ENCODE results near the gene MEGF6. TPM values are rescaled to one million over a fixed set of nuclear protein-coding genes. Genes with fewer than 3 reads are reported as not detected.

Gene MEGF6
- total and polyA plus RNA-seq, 2 donors (not counting 3 experiments of a cell fraction or from before 2014, with no cell fraction given) = 22.5 to 63.7 TPM

DNA sequence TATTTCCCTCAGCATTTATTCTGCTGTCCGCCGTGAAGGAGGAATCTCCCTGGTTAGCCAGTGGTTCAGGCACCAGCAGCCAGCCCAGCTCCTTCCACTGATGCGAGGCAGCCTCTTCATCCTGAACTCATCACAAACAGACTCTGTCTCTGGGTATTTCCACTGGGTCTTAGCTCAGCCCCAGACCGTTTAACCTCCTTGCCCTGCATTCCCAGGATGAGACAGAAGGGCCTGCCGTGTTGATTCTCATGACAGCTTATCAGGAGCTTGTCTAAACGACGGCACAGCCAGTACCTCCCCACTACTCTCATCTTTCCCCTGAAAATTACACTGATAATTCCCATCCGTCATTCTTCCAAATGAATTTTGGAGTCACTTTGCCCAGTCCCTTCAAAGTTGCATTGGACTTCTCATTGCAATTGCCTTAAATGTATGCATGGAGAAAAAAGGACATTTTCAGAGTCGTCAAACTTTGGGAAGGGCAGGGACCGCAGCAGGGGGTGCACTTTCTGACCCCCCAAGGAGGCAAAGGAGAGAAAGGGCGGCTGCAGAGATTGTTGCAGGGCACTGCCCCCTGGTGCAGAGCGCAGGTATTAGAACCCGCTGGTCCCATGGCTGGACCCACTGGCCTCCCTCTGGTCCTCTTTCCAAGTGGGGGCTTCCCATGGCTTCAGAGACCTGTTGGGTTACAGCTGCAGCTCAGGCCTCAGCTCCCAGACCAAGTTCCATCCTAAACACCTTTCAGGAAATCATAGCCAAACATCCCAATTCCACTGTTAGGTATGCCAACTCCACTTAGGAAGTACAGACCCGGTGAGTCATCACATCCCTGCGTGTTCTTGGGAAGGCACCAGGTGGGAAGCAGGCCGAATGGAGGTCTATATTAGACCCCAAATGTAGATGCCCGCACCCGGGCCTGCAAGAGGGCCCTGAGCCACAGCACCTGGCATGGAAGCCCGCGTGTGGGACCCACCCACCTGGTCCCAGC lies 3.7 kb upstream of the MEGF6 start:
- peak; percentile 34 for DNase-seq (ENCODE audit: low read depth, low spot score)

More for the DNA sequence above, 3.7 kb upstream of the MEGF6 start:
- peaks cover 44% of the 10 kb centered on the region for H3K4me1 ChIP-seq (ENCODE audit: control insufficient read depth, extremely low read depth, insufficient read depth, low read length)
- intact Hi-C loops (cut with micrococcal nuclease) = loop anchor here (1.0 kb wide), 2 partner anchors 50 to 124 kb away; no protein-coding TSS in a partner anchor
- H3K9me3 ChIP-seq (replicated peaks; ENCODE audit: control insufficient read depth, insufficient read depth, low read length) = no peaks in the 10 kb centered on the region
- no peak overlapping the region for H3K27ac ChIP-seq (ENCODE audit: insufficient read depth, low read depth, low read length)
- dilution Hi-C loops (cut with MboI; ENCODE audit: extremely low pct_ligation_motif_present, low sequenced_read_pairs) = no loop called here
- H3K4me3 ChIP-seq (replicated peaks in 1 of 3; ENCODE audit: insufficient read depth in 1 of 3, low read depth in 1 of 3, low read length in 3 of 3) = no peak overlapping the region
- ChIA-PET CTCF (interaction anchor here (0.9 to 2.8 kb wide), 12 partner anchors 9 to 181 kb away, joined by 3 to 11 read pairs (median 4); partner anchors contain the start of gene LRRC47), POLR2A (no interaction called here)
- H3K9me1 ChIP-seq (replicated peaks; ENCODE audit: control insufficient read depth, extremely low read depth, insufficient read depth, low read length) = no peaks in the 10 kb centered on the region
- FAIRE-seq = peak; percentile 79
- H3K9ac ChIP-seq (replicated peaks; ENCODE audit: extremely low read depth, insufficient read depth, low read length) = no peak overlapping the region
- H3K79me2 ChIP-seq (ENCODE audit: control insufficient read depth, insufficient read depth, low read length) = no peaks in the 10 kb centered on the region
- no peak overlapping the region for H3K4me2 ChIP-seq (ENCODE audit: insufficient read depth, low read length)
- H3K36me3 ChIP-seq (ENCODE audit: control insufficient read depth in 2 of 2, extremely low read depth in 1 of 2, insufficient read depth in 2 of 2, low read length in 2 of 2) = no peaks in the 10 kb centered on the region
- H4K20me1 ChIP-seq (replicated peaks; ENCODE audit: control insufficient read depth, extremely low read depth, insufficient read depth, low read length) = no peaks in the 10 kb centered on the region
- H2AFZ ChIP-seq (ENCODE audit: low read depth, low read length) = no peak overlapping the region
- no peaks in the 10 kb centered on the region for H3K27me3 ChIP-seq (ENCODE audit: control insufficient read depth in 2 of 2, insufficient read depth in 2 of 2, low read length in 2 of 2)
- TF ChIP-seq JUN (IDR thresholded peaks at IDR 0.05; ENCODE audit: borderline replicate concordance, insufficient read depth, insufficient read length, low read depth) (peak; percentile 38), MYC (IDR thresholded peaks at IDR 0.05; ENCODE audit: low read depth, low read length) (no peak), CTCF (IDR thresholded peaks at IDR 0.05; ENCODE audit: extremely low read depth in 1 of 2, insufficient read depth in 1 of 2, low read depth in 1 of 2, low read length in 2 of 2) (peak; percentile 76 to 81), MAX (IDR thresholded peaks at IDR 0.05; ENCODE audit: insufficient read depth, insufficient read length) (no peak), POLR2AphosphoS5 (IDR thresholded peaks at IDR 0.05; ENCODE audit: insufficient read depth, low read depth, low read length) (no peak), EZH2 (IDR thresholded peaks at IDR 0.05; ENCODE audit: borderline replicate concordance, low read depth, low read length, severe bottlenecking) (no peak), FOS (IDR thresholded peaks at IDR 0.05; ENCODE audit: borderline replicate concordance, insufficient read depth, low read length) (peak; percentile 12), GATA2 (IDR thresholded peaks at IDR 0.05; ENCODE audit: insufficient read depth, insufficient read length, low read depth, low read length) (no peak), POLR2A (IDR thresholded peaks at IDR 0.05; ENCODE audit: low read depth, low read length) (no peak)
- BruUV-seq (replicated peaks) = no TSS peak

All from endothelial cell of umbilical vein (primary cell).